22Rv1 (cell line): ENCODE results near the gene DCUN1D2.

ENCODE experiments used
- H3K27ac ChIP-seq: fragments of 450-650 bp; 2 replicates; pipeline ENCODE4 v1.5.1; 2017
- ZFX ChIP-seq: fragments of 450-650 bp; IDR thresholded peaks from 2 replicates; pipeline ENCODE4 v1.6.1; 2017; ENCODE audit warnings: antibody characterized with exemption, borderline replicate concordance
- TF ChIP-seq, protein P1 (sequence below): fragments of 450-650 bp; IDR thresholded peaks from 2 replicates; pipeline ENCODE4 v1.5.1; 2017; ENCODE audit warnings: mild to moderate bottlenecking

The DCUN1D2 gene

DNA sequence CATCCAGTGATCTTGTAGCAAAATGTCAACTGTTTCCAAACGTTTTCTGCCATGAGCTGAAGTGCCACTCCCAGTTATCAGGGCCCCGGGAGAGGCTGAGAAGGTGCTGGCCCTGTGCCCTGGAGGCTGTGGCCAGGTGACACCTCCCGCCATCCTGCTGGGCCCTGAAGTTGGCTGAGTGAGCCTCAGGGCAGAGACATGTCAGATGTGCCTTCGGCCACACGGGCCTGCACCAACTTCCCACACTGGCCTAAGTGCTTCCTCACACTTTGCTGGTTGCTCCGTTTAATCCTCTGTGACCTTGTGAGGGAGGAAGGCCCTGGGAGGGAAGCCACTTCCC is 42.0 kb downstream of the DCUN1D2 start:
- H3K27ac ChIP-seq, result peak overlapping the region; percentile 98
- TF ChIP-seq, protein P1, sequence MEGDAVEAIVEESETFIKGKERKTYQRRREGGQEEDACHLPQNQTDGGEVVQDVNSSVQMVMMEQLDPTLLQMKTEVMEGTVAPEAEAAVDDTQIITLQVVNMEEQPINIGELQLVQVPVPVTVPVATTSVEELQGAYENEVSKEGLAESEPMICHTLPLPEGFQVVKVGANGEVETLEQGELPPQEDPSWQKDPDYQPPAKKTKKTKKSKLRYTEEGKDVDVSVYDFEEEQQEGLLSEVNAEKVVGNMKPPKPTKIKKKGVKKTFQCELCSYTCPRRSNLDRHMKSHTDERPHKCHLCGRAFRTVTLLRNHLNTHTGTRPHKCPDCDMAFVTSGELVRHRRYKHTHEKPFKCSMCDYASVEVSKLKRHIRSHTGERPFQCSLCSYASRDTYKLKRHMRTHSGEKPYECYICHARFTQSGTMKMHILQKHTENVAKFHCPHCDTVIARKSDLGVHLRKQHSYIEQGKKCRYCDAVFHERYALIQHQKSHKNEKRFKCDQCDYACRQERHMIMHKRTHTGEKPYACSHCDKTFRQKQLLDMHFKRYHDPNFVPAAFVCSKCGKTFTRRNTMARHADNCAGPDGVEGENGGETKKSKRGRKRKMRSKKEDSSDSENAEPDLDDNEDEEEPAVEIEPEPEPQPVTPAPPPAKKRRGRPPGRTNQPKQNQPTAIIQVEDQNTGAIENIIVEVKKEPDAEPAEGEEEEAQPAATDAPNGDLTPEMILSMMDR, result no peak
- no peak for TF ChIP-seq ZFX

DNA sequence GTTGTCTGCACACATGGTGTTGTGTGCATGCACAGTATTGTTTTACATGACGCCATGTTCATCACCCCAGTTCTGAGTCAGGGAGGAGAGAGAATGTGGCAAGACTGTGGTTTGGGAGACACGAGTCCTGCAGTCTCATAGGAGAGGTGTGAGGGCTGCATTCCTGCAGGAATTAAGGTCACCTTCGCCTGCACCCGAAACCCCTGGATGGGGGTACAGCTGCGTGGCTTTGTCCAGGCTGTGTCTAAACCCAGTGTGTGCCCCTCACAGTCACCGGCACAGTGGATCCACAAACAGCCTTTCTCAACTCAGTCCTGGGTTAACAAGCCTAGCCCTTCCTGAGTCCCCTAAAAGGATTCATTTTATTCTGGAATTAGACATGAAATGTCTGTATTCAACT is 42.9 kb downstream of the DCUN1D2 start:
- TF ChIP-seq, protein P1, result no peak
- no peak for TF ChIP-seq ZFX
- H3K27ac ChIP-seq, result peak overlapping the region; percentile 98

DNA sequence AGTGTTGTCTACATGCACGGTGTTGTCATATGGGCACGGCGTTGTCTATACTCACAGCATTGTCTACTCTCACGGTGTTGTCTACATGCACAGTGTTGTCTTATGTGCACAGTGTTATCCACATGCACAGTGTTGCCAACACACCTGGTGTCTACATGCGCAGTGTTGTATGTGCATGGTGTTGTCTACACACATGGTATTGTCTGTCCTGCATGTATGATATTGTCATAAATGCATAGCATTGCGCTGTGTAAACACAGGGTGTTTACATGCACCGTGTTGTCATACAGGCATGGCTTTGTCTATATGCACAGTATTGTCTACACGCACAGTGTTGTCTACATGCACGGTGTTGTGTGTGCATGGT is 44.0 kb downstream of the DCUN1D2 start:
- no peak for TF ChIP-seq ZFX
- TF ChIP-seq, protein P1, result no peak
- no peak overlapping the region for H3K27ac ChIP-seq

DNA sequence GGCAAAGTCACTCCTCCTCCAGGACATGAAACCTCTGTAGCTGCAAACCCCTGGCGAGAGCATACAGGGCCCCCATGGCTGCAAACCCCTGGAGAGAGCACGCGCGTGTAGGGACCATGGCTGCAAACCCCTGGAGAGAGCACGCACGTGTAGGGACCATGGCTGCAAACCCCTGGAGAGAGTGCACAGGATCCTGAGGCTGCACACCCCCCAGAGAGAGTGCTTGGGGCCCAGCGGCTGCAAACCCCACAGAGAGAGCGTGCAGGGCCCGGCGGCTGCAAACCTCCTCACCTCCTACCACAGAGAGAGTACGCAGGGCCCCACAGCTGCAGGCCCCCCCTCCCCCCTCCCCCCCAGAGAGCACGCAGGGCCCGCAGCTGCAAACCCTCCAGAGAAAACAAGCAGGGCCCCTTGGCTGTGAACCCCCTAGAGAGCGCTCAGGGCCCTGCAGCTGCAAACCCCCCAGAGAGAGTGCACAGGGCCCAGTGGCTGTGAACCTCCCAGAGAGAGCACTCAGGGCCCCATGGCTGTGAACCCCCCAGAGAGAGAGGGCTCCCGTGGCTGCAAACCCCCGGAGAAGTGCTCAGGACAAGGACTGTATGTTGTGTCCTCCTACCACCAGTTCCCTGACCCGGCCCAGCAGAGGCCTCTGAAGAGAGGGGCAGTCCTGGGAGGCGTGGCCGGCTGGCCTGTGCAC is 44.6 kb downstream of the DCUN1D2 start:
- TF ChIP-seq, protein P1, result no peak
- TF ChIP-seq ZFX, result no peak
- H3K27ac ChIP-seq, result no peak overlapping the region

DNA sequence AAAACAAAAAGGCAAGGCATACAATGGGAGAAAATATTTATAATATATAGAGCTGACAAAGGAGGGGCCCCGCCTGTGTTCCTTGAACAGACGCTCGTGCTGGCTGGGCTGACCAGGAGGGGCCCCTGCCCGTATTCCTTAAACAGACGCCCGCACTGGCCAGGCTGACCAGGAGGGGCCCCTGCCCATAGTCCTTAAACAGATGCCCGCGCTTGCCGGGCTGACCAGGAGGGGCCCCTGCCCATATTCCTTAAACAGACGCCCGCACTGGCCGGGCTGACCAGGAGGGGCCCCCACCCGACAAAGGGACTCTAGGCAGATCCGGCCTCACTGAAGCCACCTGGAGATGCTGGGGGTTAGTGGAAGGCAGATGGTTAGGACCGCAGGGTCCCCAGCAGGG is 46.5 kb downstream of the DCUN1D2 start:
- no peak overlapping the region for H3K27ac ChIP-seq
- TF ChIP-seq, protein P1, result no peak

DNA sequence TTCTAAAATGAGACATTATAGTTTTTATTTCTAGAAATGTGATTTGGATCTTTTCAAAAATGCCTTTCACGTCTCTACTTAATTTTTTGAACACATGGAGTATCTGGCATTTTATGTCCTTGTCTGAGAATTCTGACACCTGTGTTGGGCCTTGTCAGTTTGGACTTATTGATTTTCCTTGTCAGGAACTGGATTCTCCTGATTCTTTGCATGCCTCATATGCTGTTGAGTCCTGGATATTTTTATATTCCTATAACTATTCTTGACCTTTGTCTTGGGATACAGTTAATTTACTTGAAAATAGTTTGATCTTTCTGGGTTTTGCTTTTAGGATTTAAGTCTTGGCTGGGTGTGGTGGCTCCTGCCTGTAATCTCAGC is 47.5 kb downstream of the DCUN1D2 start:
- TF ChIP-seq, protein P1, result no peak
- TF ChIP-seq ZFX, result no peak
- no peak overlapping the region for H3K27ac ChIP-seq

DNA sequence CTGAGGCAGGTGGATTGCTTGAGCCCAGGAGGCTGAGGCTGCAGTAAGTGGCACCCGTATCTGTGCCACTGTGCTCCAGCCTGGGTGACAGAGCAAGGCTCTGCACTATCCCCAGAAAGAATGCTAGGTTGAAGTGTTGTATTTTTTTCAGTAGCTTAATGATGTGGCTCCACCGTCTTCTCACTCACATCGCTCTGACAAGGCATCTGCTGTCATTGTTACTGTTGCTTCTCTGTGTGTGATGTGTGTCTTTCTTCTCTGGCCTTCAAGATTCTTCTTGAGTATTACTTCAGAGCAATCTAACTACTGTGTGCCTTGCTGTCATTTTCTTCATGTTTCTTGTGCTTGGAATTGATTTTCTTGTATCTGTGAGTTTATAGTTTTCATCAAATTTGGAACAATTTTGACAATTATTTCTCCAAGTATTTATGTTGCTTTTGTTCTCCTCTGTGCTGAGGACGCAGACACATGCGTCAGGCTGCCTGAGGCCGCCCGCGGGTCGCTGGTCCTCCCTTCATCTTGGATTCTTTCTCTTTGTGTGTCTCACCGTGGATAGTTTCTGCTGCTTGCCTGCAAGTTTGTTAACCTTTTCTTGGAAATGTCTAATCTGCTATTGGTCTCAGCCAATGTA is 48.0 kb downstream of the DCUN1D2 start:
- no peak for TF ChIP-seq ZFX
- TF ChIP-seq, protein P1, result no peak

More for the DNA sequence above, 48.0 kb downstream of the DCUN1D2 start:
- H3K27ac ChIP-seq, result no peak overlapping the region
